Trophoblast cell (in vitro differentiated cells and primary cell): ENCODE results near the gene SIGLEC1.

ENCODE experiments used
- DNase-seq, 2 donors: peaks; one replicate each; pipeline ENCODE4 v3.0.0-alpha.2; 2016
- H2AFZ ChIP-seq: 2 replicates; pipeline ENCODE4 v1.6.1; 2013; ENCODE audit warnings: low read length, moderate library complexity, mild to moderate bottlenecking; ENCODE audit not compliant: insufficient read depth, poor library complexity
- H2AK5ac ChIP-seq: 2 replicates; pipeline ENCODE4 v1.6.1; 2013; ENCODE audit warnings: mild to moderate bottlenecking, low read length
- H2BK120ac ChIP-seq: 2 replicates; pipeline ENCODE4 v1.6.1; 2013; ENCODE audit warnings: low read length, mild to moderate bottlenecking, moderate library complexity; ENCODE audit not compliant: insufficient read depth, poor library complexity
- H2BK12ac ChIP-seq: 2 replicates; pipeline ENCODE4 v1.6.1; 2013; ENCODE audit warnings: mild to moderate bottlenecking, low read length, moderate library complexity
- H2BK5ac ChIP-seq: 2 replicates; pipeline ENCODE4 v1.6.1; 2013; ENCODE audit warnings: low read length, low read depth, moderate library complexity, mild to moderate bottlenecking; ENCODE audit not compliant: poor library complexity
- H3K14ac ChIP-seq: 2 replicates; pipeline ENCODE4 v1.6.1; 2013; ENCODE audit warnings: mild to moderate bottlenecking, low read length
- H3K18ac ChIP-seq: 2 replicates; pipeline ENCODE4 v1.6.1; 2013; ENCODE audit warnings: mild to moderate bottlenecking, low read length
- H3K23ac ChIP-seq: 2 replicates; pipeline ENCODE4 v1.6.1; 2013; ENCODE audit warnings: low read length
- H3K27ac ChIP-seq: 2 replicates; pipeline ENCODE4 v1.5.1; 2013; ENCODE audit warnings: low read depth, mild to moderate bottlenecking, inconsistent platforms, low read length, moderate library complexity
- H3K27me3 ChIP-seq: 2 replicates; pipeline ENCODE4 v1.6.1; 2013; ENCODE audit warnings: inconsistent platforms, mild to moderate bottlenecking, low read length, moderate library complexity; ENCODE audit not compliant: insufficient read depth
- H3K36me3 ChIP-seq, 2 experiments: 1 replicate in 1 of 2; 2 replicates in 1 of 2; pipeline ENCODE4 v1.6.1; 2013; ENCODE audit warnings: low read length in 2 of 2, mild to moderate bottlenecking in 2 of 2, moderate library complexity in 1 of 2; ENCODE audit not compliant: insufficient read depth in 2 of 2, control insufficient read depth in 1 of 2
- H3K4ac ChIP-seq: 2 replicates; pipeline ENCODE4 v1.6.1; 2013; ENCODE audit warnings: low read depth, mild to moderate bottlenecking, low read length, moderate library complexity
- H3K4me1 ChIP-seq, 2 experiments: 1 replicate in 1 of 2; 2 replicates in 1 of 2; pipeline ENCODE4 v1.6.1; 2013; ENCODE audit warnings: low read length in 2 of 2, mild to moderate bottlenecking in 2 of 2, moderate library complexity in 1 of 2; ENCODE audit not compliant: insufficient read depth in 2 of 2, control insufficient read depth in 1 of 2
- H3K4me2 ChIP-seq: 2 replicates; pipeline ENCODE4 v1.6.1; 2013; ENCODE audit warnings: inconsistent platforms, mild to moderate bottlenecking, low read length, moderate library complexity
- H3K4me3 ChIP-seq: 2 replicates; pipeline ENCODE4 v1.5.1; 2013; ENCODE audit warnings: mild to moderate bottlenecking, low read depth, low read length, inconsistent platforms
- H3K79me1 ChIP-seq: one replicate; pipeline ENCODE4 v1.6.1; 2013; ENCODE audit warnings: low read length
- H3K79me2 ChIP-seq: 2 replicates; pipeline ENCODE4 v1.6.1; 2013; ENCODE audit warnings: low read length, mild to moderate bottlenecking; ENCODE audit not compliant: control insufficient read depth, insufficient read depth, poor library complexity
- H3K9ac ChIP-seq: 2 replicates; pipeline ENCODE4 v1.6.1; 2013; ENCODE audit warnings: mild to moderate bottlenecking, low read length
- H3K9me3 ChIP-seq: 2 replicates; pipeline ENCODE4 v1.6.1; 2013; ENCODE audit warnings: low read depth, mild to moderate bottlenecking, control low read depth, inconsistent platforms, low read length; ENCODE audit not compliant: insufficient read depth
- H4K12ac ChIP-seq: 2 replicates; pipeline ENCODE4 v1.6.1; 2013; ENCODE audit warnings: low read depth, mild to moderate bottlenecking, low read length, moderate library complexity
- H4K8ac ChIP-seq: 2 replicates; pipeline ENCODE4 v1.6.1; 2013; ENCODE audit warnings: low read depth, mild to moderate bottlenecking, low read length, moderate library complexity
- H4K91ac ChIP-seq: one replicate; pipeline ENCODE4 v1.6.1; 2013; ENCODE audit warnings: low read depth, mild to moderate bottlenecking, low read length, moderate library complexity
- WGBS: extraction: QIAGEN DNeasy Blood & Tissue Kit; methylation state at CpG from one replicate; pipeline ENCODE4 v1.1.7; 2013; ENCODE audit warnings: missing lambda C conversion rate; ENCODE audit not compliant: insufficient read length, insufficient coverage; ENCODE audit errors: extremely low coverage; 5-methylcytosine and 5-hydroxymethylcytosine counted together

The SIGLEC1 gene

DNA sequence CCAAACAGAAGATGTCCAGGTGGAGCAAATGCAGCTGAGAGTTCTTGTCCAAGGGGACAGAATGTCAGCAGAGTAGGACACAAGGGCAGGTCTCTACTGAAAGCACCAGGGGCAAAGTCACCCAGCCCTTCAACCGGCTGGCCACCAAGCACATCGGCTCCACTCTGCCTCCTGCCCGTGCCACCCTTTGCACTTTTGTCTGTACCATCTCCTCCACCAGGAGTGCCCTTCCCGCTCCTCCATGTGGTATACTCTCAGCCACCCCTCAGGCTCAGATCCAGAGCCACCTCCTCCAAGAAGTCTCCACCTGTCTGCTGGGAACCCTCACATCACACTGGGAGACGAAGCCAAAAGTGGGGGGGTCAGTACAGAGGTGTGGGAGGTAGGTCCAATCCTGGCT, 16.0 kb upstream of the SIGLEC1 start:
- no peaks in the 10 kb centered on the region for H3K79me1 ChIP-seq
- no peak for DNase-seq
- H3K79me2 ChIP-seq: no peaks in the 10 kb centered on the region
- no peaks in the 10 kb centered on the region for H3K36me3 ChIP-seq
- WGBS: no CpG with 5 or more reads among the region's 5 CpGs
- no peak overlapping the region for H2BK5ac ChIP-seq
- H4K8ac ChIP-seq: no peak overlapping the region
- no peak overlapping the region for H3K9ac ChIP-seq
- peaks cover 8% of the 10 kb centered on the region for H3K27me3 ChIP-seq
- H4K12ac ChIP-seq: no peak overlapping the region
- H3K4me3 ChIP-seq: no peak overlapping the region
- H3K18ac ChIP-seq: no peak overlapping the region
- no peak overlapping the region for H2AK5ac ChIP-seq
- peaks cover 2 to 3% of the 10 kb centered on the region in 2 experiments for H3K4me1 ChIP-seq
- H3K4me2 ChIP-seq: no peak overlapping the region
- no peak overlapping the region for H2AFZ ChIP-seq
- H3K14ac ChIP-seq: no peak overlapping the region
- no peak overlapping the region for H3K27ac ChIP-seq
- H2BK12ac ChIP-seq: no peak overlapping the region
- H3K4ac ChIP-seq: no peak overlapping the region
- peaks cover 2% of the 10 kb centered on the region for H3K9me3 ChIP-seq
- H2BK120ac ChIP-seq: no peak overlapping the region
- no peak overlapping the region for H4K91ac ChIP-seq
- H3K23ac ChIP-seq: no peak overlapping the region

DNA sequence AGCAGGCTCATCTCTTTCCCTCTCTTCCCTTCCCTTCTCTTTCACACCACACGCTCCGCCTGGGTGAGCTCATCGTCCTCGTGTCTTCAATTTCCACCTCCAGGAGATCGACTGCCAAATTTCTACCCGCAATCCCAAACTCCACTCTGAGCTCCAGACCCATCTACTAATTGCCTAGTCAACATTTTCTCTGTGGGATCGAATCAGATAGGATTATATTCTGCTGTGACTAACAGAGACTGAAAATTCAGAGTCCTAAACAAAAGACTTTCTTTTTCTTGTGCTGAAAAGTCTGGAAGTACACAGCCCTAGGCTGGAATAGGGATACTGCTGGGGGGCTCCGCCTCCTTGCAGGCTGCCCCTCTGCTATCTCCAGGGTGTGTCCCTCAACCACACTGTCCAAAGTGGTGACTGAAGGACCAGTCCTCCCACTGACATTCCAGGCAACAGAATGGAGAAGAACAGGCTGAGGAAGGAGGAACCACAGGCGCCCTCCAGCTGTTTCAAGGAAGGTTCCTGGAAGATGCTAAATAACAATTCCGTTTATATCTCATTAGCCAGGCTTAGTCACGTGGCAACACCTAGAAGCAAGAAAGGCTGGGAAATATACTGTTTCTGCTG, 15.1 kb upstream of the SIGLEC1 start:
- no peak overlapping the region for H2BK120ac ChIP-seq
- no peak overlapping the region for H2AK5ac ChIP-seq
- no peak overlapping the region for H3K18ac ChIP-seq
- H3K79me1 ChIP-seq: no peaks in the 10 kb centered on the region
- peaks cover 2 to 3% of the 10 kb centered on the region in 2 experiments for H3K4me1 ChIP-seq
- no peak overlapping the region for H3K4me2 ChIP-seq
- H2BK5ac ChIP-seq: no peak overlapping the region
- no CpG with 5 or more reads among the region's 11 CpGs for WGBS
- peaks cover under 1% of the 10 kb centered on the region for H3K27me3 ChIP-seq
- no peak overlapping the region for H2AFZ ChIP-seq
- H3K4ac ChIP-seq: no peak overlapping the region
- no peak overlapping the region for H4K12ac ChIP-seq
- no peak overlapping the region for H3K4me3 ChIP-seq
- H4K91ac ChIP-seq: no peak overlapping the region
- no peak overlapping the region for H3K9ac ChIP-seq
- H3K9me3 ChIP-seq: peaks cover 2% of the 10 kb centered on the region
- no peak overlapping the region for H3K14ac ChIP-seq
- H3K79me2 ChIP-seq: no peaks in the 10 kb centered on the region
- no peak overlapping the region for H3K23ac ChIP-seq
- no peak overlapping the region for H4K8ac ChIP-seq
- H2BK12ac ChIP-seq: no peak overlapping the region
- peak in 1 of 2 donors; percentile 29 for DNase-seq
- H3K36me3 ChIP-seq: no peaks in the 10 kb centered on the region
- H3K27ac ChIP-seq: no peak overlapping the region

DNA sequence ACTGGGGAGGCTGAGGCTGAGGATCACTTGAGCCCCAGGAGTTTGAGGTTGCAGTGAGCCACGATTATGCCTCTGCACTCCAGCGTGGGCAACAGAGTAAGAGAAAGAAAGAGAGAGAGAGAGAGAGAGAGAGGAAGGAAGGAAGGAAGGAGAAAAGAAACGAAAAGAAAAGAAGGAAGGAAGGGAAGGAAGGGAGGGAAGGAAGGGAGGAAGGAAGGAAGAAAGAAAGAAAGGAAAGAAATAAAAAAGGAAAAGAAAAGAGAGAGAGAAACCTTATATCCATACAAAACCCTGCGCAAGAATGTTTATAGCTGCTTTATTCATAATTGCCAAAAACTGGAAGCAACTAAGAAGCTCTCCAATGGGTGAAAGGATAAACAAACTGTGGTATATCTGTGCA, 12.0 kb upstream of the SIGLEC1 start:
- H4K91ac ChIP-seq: no peak overlapping the region
- H3K36me3 ChIP-seq: no peaks in the 10 kb centered on the region
- no peak overlapping the region for H2BK12ac ChIP-seq
- no peak overlapping the region for H3K23ac ChIP-seq
- no peak overlapping the region for H2BK120ac ChIP-seq
- H3K9me3 ChIP-seq: no peaks in the 10 kb centered on the region
- no peak overlapping the region for H3K27ac ChIP-seq
- no peak overlapping the region for H2BK5ac ChIP-seq
- no peak overlapping the region for H2AFZ ChIP-seq
- H3K14ac ChIP-seq: no peak overlapping the region
- no CpG with 5 or more reads among the region's 4 CpGs for WGBS
- no peaks in the 10 kb centered on the region for H3K79me2 ChIP-seq
- no peak overlapping the region for H3K4me2 ChIP-seq
- H4K12ac ChIP-seq: no peak overlapping the region
- H4K8ac ChIP-seq: no peak overlapping the region
- no peaks in the 10 kb centered on the region for H3K79me1 ChIP-seq
- H3K4me3 ChIP-seq: no peak overlapping the region
- H3K4ac ChIP-seq: no peak overlapping the region
- no peak overlapping the region for H2AK5ac ChIP-seq
- DNase-seq: no peak
- peaks cover 2 to 3% of the 10 kb centered on the region in 2 experiments for H3K4me1 ChIP-seq
- H3K18ac ChIP-seq: no peak overlapping the region
- H3K27me3 ChIP-seq: no peaks in the 10 kb centered on the region
- no peak overlapping the region for H3K9ac ChIP-seq

DNA sequence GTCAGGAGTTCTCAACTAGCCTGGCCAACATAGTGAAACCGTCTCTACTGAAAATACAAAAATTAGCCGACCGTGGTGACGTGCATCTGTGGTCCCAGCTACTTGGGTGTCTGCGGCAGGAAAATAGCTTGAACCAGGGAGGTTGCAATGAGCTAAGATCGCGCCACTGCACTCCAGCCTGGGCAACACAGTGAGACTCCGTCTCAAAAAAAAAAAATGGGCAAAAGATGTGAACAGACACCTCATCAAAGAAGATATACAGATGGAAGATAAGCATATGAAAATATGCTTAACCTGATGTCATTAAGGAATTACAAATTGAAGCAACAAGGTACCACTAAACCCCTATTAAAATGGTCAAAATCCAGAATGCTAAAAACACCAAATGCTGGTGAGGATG, 10.9 kb upstream of the SIGLEC1 start:
- H3K9ac ChIP-seq: no peak overlapping the region
- no peak overlapping the region for H3K14ac ChIP-seq
- no peak overlapping the region for H4K8ac ChIP-seq
- H4K91ac ChIP-seq: no peak overlapping the region
- no peaks in the 10 kb centered on the region for H3K79me2 ChIP-seq
- no peak for DNase-seq
- H2AFZ ChIP-seq: no peak overlapping the region
- no peak overlapping the region for H3K23ac ChIP-seq
- no peak overlapping the region for H3K18ac ChIP-seq
- H3K79me1 ChIP-seq: no peaks in the 10 kb centered on the region
- no peak overlapping the region for H3K4me2 ChIP-seq
- no peak overlapping the region for H2BK120ac ChIP-seq
- H3K4ac ChIP-seq: no peak overlapping the region
- H3K9me3 ChIP-seq: no peaks in the 10 kb centered on the region
- no peak overlapping the region for H3K4me3 ChIP-seq
- WGBS: no CpG with 5 or more reads among the region's 8 CpGs
- peaks cover 0 to 3% of the 10 kb centered on the region in 2 experiments for H3K4me1 ChIP-seq
- no peak overlapping the region for H4K12ac ChIP-seq
- H2AK5ac ChIP-seq: no peak overlapping the region
- H3K36me3 ChIP-seq: no peaks in the 10 kb centered on the region
- no peak overlapping the region for H2BK12ac ChIP-seq
- no peaks in the 10 kb centered on the region for H3K27me3 ChIP-seq
- no peak overlapping the region for H3K27ac ChIP-seq
- H2BK5ac ChIP-seq: no peak overlapping the region
